DOHH2 (cell line): ENCODE measurements around the gene DPP7.
A peak's percentile ranks its signal among the peaks of the same experiment; 100 is the strongest.

Experiments
- CTCF ChIP-seq: fragments of 200-600 bp; sonication (generic); IDR thresholded peaks from one replicate; pipeline ENCODE4 v1.5.1; 2014; ENCODE audit warnings: antibody characterized with exemption, mild to moderate bottlenecking, low read depth, low read length; ENCODE audit not compliant: poor library complexity, severe bottlenecking
- EZH2phosphoT487 ChIP-seq: fragments of 200-600 bp; sonication (generic); IDR thresholded peaks from 2 replicates; pipeline ENCODE4 v1.6.1; 2017; ENCODE audit warnings: borderline replicate concordance, mild to moderate bottlenecking, antibody characterized with exemption, low read length, moderate library complexity, mixed read lengths

GRCh38 chr9:137064027-137064879 is 50.3 kb downstream of the DPP7 start:
- peak; percentile 95 for TF ChIP-seq CTCF
- TF ChIP-seq EZH2phosphoT487 = no peak
